NCI-H2171 (cell line): ENCODE results near the gene PANK4.
A peak's percentile ranks its signal among the peaks of the same experiment; 100 is the strongest.
"Not testable (repeated sequence)": the region's sequence is repeated elsewhere in the genome, so short reads cannot be mapped to it uniquely, and the experiment has no call there.

Experiments
- DNase-seq: peaks from one replicate; lab custom pipeline; 2025; lab: John Stamatoyannopoulos, UW

Gene PANK4

DNA sequence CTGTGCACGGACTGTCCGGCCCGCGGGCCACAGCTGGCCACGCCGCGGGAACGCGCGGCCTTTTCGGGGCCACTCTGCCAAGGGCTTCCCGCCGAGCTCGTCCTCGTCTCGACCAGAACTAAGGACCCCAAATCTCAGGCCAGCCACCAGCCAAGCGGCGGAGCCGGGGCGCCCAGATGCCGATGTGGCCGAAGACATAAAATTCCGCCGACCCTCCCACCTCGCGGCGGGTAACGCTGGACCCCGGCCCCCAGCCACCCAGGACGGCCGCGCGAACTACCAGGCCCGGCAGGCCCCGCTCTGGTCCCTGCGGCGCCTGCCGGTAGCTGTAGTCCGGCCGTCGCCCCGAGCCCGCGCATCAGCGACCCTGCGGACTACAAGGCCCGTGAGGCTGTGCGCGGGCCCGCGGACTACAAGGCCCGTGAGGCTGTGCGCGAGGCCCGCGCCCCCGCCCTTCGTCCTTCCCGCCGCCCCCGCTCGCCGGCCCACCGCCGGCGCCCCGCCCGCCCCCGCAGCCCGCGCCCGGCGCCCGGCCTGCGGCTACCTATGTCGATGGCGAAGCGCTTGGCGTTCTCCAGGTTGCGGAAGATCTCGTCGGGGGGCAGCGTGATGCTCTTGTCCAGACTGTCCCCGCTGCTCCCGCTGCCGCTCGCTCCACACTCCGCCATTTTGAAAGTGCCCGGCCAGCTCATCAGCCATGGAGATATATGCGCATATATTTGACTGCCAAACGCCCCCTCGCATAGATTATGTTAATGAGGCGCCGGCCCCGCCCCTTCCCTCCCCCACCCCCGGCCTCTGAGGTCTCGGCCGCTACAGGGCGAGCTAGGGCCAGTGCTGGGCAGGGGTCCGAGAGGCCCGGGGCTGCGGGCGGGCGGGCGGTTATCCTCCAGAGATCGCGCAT lies at the start of gene PANK4:
Gene PANK4, minus strand, starts transcription at position 677 of the 904 bp plus-strand sequence. Its CDS starts 9 bp downstream, at position 668.
- peak; percentile 94 for DNase-seq

- no peak for DNase-seq
Measured at GRCh38 chr1:2574350-2574749, 48.0 kb upstream of the PANK4 start.

DNA sequence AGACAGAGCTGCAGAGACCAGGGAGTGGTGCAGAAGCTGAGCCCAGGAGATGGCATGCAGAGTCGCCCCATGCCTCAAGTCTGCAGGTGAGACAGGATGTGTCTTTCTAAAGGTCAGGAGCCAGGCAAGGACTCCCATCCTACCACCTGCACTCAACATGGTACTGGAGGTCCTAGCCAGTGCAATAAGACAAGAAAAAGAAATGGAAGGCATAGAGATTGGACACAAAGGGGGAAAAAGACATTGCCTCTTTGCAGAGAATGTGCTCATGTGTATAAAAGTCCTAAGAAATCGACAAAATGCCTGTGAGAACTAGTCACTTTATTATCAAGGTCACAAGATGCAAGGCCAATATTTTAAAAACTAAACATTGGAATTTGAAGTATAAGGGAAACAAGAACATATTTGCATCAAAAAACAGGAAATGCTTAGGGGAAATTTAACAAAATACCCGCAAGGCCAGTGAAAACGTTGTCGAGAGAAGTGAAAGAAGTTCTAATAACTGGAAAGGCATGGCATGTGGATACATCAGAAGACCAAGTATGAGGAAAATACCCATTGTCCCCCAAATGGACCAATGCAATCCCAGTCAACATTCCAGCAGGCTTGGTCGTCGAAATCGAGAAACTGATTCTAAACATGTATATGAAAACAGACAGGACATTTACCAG lies 47.0 kb upstream of the PANK4 start:
- no peak for DNase-seq

DNA sequence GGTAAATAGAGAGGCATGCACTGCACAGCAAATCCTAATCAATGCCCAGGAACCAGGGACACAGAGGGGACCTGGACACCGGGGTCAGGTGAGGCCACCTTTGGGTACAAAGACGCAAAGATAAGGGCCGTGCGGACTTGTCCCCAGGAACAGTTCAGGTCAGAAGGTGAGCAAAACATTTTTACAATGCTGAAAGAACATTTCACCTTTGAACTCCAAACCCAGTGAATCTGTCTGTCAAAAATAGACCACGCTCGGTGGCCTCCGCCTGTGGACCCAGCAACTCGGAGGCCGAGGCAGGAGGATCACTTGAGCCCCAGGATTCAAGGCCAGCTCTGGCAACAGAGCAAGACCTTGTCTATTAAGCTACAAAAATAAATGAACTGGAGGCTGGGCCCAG lies 45.0 kb upstream of the PANK4 start:
- DNase-seq, result no peak

DNA sequence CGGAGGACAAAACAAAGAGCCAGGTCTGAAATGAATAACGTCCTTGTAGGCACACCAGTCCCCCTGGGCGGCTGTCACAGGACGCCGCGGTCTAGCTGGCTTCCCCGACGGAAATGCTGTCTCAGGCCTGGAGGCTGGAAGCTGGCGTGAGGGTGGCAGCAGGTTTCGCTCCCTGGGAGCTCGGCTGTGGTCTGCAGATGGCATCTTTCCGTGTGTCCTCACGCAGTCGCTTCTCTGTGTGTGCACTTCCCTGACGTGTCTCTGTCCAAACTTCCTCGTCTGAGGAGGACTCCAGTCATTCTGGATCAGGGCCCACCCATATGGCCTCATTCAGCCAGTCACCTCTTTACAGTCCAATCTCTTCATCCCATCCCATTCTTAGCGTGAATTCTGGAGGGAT lies 43.9 kb upstream of the PANK4 start:
- DNase-seq, result no peak

DNA sequence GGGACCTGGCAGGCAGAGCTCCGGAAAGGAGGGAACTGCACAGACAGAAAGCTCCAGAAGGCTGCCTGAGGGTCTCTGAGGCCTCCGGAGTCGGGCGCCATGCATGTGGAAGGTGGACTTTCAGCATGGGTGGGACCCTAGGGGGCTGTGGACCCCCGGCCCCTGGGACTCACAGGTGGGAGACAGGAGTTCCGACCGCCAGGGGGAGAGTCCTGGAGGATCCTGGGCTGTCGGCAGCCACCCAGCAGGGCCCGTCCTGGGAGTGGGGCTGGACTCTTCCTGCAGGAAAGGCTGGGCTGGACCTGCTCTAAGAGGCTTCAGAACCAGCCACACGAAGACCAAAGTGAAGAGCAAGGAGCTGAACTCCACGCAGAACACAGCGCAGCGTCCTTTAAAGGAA lies 43.3 kb upstream of the PANK4 start:
- not testable (repeated sequence) for DNase-seq

- no peak for DNase-seq
Measured at GRCh38 chr1:2569060-2569459, 42.7 kb upstream of the PANK4 start.

DNA sequence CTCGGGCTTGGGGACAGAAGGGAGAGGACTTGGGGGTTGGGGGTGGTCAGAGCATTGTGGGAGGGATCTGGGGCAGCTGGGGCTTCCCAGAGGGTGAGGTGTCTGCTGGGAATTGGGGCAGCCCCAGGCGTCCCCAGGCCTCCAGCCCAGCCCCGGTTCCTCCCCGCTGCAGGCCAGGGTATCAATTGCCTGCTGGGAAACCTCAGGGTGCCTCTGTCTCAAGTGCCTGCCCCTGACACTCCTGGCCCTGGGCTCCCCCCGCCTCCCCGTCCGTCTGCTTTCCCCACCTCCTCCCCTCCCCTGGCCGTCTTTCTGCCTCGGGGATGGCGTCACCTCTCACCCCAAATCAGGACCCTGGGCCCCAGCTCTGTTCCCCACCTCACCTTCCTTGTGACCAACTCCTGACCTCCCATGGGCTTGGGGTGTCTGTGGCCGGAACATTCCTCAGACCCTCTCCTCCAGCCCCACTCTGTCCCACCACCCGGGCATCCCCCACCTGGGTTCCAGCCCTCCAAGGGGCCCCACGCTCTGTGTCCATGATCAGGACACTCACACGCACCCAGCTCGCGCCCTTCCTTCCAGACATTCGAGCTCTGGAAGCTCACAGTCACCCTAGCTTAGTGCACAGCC lies 41.9 kb upstream of the PANK4 start:
- DNase-seq, result not testable (repeated sequence)

DNA sequence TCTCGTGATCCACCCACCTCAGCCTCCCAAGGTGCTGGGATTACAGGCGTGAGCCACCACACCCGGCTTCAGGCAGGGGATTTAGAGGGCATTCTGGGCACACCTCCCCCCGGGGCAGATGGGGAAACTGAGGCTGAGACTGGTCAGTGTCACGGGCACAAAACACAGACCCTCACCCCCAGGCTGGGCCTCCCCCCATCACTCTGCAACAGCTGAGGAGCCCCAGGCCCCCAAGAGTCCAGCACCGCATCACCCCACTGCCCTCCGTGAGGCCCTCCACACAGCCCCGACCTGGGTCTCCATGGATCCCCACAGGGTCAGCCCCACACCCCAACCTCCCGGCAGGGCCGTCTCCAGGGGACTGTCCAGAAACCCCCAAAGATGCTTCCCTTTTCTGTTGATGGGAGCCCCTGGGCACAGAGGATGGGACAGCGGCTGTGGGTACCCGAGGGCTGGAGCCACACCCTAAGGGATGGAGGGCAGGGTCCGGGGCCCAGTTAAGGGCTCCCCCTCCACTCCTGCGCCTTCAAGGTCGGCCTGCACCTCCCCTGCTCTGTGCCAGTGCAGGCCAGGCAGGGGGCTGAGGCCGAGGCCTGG lies 40.8 kb upstream of the PANK4 start:
- no peak for DNase-seq

GRCh38 chr1:2566101-2567045 lies 40.0 kb upstream of the PANK4 start:
- no peak for DNase-seq

- peak; percentile 56 for DNase-seq
Measured at GRCh38 chr1:2564815-2565374, 38.5 kb upstream of the PANK4 start.

DNA sequence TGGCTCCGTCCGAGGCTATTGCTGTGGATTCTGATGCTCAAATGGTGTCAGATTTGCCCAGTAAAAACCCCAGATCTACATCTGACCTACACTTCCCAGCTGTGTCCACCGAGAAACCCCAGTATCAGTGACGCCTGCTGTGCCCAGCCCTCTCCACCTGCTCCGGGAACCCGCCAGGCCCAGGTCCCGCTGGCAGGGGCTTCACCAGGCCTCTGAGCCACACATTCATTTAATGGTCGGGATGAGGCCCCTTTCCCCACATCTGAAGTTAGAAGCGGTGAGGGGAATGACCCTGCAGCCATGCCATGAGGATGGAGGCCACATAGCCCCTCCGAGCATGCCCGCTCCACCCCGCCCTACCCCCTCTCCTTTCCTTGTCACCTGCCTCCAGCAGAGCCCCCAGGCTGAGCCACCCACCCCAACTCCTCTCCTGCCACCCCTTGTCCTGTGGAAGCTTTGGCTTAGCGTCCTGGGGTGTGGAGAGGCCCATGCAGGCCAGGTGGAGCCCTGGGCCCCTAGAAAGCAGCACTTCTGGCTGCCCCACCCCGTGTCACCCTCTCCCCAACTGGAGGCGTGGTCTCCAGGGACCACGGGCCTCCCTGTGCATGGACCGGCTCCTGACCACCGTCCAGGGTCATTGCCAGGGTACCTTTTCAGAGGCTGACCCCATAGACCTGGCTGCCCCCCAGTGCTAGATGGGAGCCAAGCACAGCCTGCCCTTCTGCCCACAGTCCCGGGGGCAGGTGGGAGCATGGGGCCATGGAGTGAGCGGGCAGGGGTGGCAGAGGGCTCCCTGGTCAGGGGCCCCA lies 37.8 kb upstream of the PANK4 start:
- no peak for DNase-seq

DNA sequence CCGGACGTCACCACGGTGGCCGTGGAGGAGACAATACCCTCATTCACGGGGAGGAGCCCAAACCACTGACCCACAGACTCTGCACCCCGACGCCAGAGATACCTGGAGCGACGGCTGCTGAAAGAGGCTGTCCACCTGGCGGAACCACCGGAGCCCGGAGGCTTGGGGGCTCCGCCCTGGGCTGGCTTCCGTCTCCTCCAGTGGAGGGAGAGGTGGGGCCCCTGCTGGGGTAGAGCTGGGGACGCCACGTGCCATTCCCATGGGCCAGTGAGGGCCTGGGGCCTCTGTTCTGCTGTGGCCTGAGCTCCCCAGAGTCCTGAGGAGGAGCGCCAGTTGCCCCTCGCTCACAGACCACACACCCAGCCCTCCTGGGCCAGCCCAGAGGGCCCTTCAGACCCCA lies 36.8 kb upstream of the PANK4 start:
- no peak for DNase-seq

DNA sequence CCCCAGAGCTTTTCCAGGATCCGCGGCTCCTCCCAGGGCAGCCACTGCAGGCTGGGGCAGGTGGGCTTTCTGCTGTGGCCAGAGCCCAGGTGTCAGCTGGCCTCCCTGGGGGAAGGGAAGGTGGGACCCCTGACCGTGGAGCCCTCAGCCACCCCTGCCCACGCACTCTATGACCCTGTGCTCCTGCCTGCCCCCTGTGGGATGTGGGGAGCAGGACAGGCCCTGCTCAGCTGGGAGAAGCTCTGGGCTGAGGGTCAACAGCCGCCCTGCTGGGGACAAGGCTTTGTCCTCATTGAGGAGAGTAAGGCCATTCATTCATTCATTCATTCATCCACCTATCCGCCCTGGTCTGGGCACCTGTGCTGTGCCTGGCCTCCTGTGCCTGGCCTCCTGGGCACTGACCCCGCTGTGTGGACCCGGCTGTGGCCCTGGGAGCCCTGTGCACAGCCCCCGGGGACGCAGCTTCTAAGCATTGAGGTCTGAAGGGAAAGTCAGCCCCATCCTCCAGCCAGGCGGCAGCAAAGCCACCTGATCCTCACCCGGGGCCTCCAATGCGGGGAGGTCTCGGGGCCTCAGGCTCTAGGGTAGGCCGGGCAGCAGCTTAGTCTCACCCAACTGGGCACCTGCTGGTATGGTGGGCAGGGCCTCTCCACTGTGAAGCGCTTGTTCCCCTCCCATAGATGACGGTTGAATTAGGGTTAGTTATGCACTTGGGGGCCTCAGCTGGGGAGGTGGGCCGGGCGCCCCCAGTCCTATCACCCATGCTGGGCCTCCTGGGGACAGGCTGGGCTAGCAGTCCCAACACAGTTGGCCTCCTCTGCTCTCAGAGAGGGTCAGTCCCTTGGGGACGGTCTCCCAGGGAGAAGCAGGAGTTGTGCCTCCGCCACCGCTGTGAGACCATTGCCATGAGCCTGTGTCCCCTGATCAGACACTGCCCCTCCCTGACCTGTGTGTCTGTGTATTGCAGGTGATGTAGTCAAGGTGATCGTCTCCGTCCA lies 35.8 kb upstream of the PANK4 start:
- DNase-seq, result no peak

GRCh38 chr1:2561446-2561845 lies 35.0 kb upstream of the PANK4 start:
- no peak for DNase-seq

DNA sequence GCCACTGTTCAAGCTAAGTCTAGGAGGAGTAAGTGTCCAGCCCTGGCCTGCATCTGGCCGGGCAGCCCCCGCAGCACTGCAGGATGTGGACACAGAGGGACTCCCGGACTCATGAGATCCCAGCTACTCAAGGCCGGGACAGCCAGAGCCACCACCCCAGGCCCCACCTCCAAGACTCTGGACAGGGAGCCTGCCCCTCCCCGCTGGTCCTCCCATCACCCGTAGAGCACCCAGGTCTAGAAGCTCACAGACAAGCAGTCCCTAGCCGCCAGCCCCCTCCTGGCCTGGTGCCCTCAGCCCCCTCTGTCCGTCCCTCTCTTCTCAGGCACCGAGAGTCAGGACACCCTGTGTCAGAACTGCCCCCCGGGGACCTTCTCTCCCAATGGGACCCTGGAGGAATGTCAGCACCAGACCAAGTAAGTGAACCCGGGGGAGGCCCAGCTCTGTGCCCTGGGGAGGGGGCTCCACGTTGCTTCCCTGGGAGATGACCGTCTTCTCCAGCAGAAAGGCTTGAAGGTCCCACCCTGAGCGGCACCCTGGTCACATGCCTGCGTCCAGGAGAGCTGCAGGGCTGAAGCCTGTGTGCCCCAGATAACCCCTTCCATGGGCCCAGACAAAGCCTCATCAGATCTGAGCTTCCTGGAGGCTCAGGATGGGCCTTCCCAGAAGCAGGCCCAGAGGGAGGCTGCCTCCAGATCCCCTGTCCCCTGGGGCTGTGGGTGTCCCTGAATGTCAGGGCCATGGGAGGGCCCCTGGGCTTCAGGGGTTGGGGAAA lies 34.1 kb upstream of the PANK4 start:
- DNase-seq, result no peak

DNA sequence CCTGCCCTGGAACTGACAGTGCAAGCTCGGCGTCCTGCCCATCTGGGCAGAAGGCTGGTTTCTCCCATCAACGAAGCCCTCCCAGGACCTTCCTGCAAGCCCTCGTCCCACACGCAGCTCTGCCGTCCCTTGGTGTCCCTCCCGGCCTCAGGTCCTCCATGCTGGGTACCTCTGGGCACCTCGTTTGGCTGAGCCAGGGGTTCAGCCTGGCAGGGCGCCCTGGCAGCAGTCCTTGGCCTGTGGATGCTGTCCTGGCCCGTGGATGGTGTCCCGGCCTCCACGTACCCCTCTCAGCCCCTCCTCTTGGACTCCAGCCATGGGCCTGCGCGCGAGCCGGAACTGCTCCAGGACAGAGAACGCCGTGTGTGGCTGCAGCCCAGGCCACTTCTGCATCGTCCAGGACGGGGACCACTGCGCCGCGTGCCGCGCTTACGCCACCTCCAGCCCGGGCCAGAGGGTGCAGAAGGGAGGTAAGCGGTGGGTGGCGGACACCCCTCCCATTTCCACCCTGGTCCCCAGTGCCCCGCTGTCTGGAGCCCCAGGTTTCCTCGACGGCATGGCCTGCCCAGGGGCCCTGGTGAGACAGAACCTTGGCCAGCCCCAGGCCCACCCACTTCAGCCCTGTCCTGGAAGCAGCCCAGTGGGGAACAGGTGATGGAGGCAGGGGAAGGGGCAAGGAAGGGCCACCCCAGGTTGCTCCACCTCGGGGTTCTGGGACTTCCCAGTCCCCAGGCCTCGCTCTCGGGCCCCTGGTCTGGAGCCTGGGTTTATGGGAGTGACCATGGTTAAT lies 33.3 kb upstream of the PANK4 start:
- no peak for DNase-seq
